GM12801 (cell line): ENCODE measurements around the gene STAP2.

Experiments used
- TF ChIP-seq, protein P1 (sequence below): IDR thresholded peaks from one replicate; pipeline ENCODE4 v1.5.1; 2011; ENCODE audit warnings: control low read depth; ENCODE audit not compliant: insufficient read length; ENCODE audit errors: extremely low read depth

Gene STAP2

DNA sequence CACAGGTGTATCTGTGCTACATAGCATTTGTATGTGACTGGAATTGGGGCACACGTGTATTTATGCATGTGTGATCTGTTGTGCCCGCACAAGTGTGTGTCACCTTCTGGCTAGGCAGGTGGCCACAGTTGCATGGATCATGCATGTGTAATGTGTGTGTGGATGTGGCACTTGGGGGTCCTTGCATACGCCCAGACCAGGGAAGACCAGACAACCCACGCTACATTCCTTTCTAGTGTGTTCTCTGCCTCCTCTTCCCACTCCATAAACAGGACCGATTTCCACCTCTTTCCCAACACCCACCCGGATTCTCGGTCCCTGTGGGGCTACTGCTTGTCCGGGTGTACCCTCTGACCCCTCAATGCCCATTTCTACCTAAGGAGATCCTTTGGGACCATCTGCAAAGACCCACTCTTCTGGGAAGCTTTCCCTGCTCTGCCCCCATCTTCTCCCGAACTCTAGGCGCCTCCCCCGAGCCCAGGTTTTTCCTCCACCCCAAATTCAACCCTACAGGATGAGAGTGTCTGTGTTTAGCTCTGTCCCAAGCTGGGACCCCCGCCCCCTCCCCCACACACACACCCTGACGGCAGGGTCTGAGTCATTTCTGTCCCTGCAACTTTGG lies 12.3 kb downstream of the STAP2 start:
- TF ChIP-seq, protein P1, sequence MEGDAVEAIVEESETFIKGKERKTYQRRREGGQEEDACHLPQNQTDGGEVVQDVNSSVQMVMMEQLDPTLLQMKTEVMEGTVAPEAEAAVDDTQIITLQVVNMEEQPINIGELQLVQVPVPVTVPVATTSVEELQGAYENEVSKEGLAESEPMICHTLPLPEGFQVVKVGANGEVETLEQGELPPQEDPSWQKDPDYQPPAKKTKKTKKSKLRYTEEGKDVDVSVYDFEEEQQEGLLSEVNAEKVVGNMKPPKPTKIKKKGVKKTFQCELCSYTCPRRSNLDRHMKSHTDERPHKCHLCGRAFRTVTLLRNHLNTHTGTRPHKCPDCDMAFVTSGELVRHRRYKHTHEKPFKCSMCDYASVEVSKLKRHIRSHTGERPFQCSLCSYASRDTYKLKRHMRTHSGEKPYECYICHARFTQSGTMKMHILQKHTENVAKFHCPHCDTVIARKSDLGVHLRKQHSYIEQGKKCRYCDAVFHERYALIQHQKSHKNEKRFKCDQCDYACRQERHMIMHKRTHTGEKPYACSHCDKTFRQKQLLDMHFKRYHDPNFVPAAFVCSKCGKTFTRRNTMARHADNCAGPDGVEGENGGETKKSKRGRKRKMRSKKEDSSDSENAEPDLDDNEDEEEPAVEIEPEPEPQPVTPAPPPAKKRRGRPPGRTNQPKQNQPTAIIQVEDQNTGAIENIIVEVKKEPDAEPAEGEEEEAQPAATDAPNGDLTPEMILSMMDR, result no peak

DNA sequence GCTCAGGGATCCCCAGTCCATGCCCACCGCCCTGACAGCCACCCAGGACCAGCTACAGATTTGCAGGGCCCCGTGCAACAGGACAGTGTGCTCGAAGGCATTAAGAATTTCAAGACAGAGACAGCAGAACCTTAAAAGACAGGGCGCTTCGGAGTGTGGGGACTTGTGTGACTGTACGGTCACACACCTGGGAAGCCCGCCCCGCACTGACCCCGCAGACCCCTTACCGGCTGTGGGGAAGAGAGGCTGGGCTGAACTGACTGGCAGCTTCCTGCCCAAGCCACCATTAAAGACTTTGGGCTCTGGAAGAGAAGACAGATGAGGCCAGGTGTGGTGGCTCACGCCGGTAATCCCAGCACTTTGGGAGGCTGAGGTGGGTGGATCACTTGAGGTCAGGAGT lies 14.4 kb downstream of the STAP2 start:
- TF ChIP-seq, protein P1, result no peak

GRCh38 chr19:4323692-4324091 lies 14.9 kb downstream of the STAP2 start:
- TF ChIP-seq, protein P1, result no peak

- TF ChIP-seq, protein P1, result no peak
These were observed 15.5 kb downstream of the STAP2 start for GRCh38 chr19:4322942-4323665.

- TF ChIP-seq, protein P1, result no peak
These were observed 18.2 kb downstream of the STAP2 start for GRCh38 chr19:4320419-4320818.

- TF ChIP-seq, protein P1, result no peak
These were observed 19.4 kb downstream of the STAP2 start for GRCh38 chr19:4319067-4319718.

GRCh38 chr19:4318460-4318859 lies 20.2 kb downstream of the STAP2 start:
- TF ChIP-seq, protein P1, result no peak
